AG10803 (cell line): ENCODE results near the gene RTF2.
"Not testable (repeated sequence)": the region's sequence is repeated elsewhere in the genome, so short reads cannot be mapped to it uniquely, and the experiment has no call there.

ENCODE experiments used
- DNase-seq: peaks from one replicate; pipeline ENCODE4 v3.0.0; 2010; ENCODE audit warnings: low read depth
- H3K4me3 ChIP-seq: 2 replicates; pipeline ENCODE4 v1.5.1; 2011; ENCODE audit warnings: mild to moderate bottlenecking, low read length, control low read depth
- CTCF ChIP-seq: conservative IDR thresholded peaks from 2 replicates; pipeline ENCODE4 v1.5.1; 2011; ENCODE audit warnings: mild to moderate bottlenecking, low read length, control low read depth, inconsistent platforms

RTF2 gene

DNA sequence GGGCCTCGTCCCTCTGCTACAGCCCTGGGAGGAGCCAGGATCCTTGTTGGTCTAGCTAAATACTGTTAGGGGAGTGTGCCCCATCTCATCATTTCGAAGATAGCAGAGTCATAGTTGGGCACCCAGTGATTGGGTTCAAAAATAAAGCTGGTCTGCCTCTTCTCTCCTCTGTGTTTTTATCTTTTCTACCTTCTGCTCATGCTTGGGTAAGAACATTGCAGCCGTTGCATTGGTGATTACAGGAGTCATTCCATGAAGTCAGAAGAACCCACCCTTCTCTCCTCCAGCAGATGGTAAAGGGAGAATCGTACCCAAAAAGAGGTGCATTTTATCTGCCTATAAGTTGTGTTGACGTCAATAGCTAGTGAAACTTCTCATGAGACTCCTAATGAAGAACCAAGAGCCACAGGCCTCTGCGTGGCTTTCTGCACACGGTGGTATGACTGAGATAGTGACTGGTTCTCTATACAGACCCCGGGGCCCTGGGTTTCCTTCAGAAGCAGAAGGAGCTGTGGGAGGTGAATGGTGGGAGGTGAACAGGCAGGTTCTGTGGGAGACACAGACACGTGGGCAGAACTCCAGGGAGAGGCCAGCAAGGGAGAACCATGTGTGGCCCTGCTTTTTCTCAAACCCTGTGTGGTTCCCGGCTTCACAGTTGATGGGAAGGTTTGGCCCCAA lies 50.4 kb downstream of the RTF2 start:
- no peak for DNase-seq
- no peak for TF ChIP-seq CTCF
- no peak overlapping the region for H3K4me3 ChIP-seq

- TF ChIP-seq CTCF: no peak
- no peak overlapping the region for H3K4me3 ChIP-seq
- DNase-seq: no peak
Measured at GRCh38 chr20:56519551-56519950, 51.1 kb downstream of the RTF2 start.

- TF ChIP-seq CTCF: no peak
- DNase-seq: no peak
- no peak overlapping the region for H3K4me3 ChIP-seq
Measured at GRCh38 chr20:56520180-56520579, 51.8 kb downstream of the RTF2 start.

GRCh38 chr20:56520746-56521354 lies 52.4 kb downstream of the RTF2 start:
- not testable (repeated sequence) for H3K4me3 ChIP-seq, DNase-seq

DNA sequence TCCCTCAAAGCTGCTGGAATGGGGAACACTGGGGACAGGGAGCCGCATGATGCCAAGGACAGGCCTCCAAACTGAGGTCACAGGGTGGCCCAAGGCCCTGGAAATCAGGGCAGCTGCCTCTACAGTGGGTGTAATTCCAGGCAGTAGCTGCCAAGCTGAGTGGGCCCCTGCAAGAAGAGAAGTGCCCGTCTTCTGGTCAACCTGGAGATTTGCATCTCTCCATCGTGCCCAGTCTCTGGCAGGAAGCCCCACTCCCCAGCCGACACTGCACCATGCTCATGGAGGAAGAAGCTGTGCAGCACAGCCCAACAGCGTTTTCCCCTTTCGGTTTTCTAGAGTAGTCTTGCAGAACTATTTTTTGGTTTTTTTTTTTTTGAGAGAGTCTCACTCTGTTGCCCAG lies 53.9 kb downstream of the RTF2 start:
- no peak for DNase-seq
- no peak overlapping the region for H3K4me3 ChIP-seq
- no peak for TF ChIP-seq CTCF

DNA sequence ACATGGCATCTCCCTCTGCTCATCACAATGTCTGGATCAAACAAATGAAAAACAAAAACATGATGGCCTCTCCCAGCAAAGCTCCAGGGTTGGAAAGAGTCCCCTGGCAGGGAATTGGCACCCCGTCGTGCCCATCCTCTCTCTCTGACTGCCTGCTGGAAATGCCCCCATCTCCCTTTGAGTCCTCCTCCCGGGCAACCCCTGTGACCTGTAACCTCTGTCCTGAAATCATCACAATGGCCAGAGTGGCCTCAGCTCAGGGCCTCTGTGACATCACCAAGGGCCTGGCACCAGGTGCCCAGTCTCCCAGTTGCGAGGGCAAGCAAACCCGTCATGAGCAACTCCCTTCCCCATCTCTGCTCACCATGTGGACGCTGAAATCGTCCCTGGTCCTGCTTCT lies 56.0 kb downstream of the RTF2 start, which contains the start of gene FAM209A:
Gene FAM209A (plus strand): TSS at position 301 of the 400 bp plus-strand sequence. CDS start 65 bp downstream, at position 366.
- not testable (repeated sequence) for DNase-seq, H3K4me3 ChIP-seq

- no peak for DNase-seq
- no peak overlapping the region for H3K4me3 ChIP-seq
- TF ChIP-seq CTCF: no peak
Measured at GRCh38 chr20:56527521-56527920, 59.1 kb downstream of the RTF2 start.

DNA sequence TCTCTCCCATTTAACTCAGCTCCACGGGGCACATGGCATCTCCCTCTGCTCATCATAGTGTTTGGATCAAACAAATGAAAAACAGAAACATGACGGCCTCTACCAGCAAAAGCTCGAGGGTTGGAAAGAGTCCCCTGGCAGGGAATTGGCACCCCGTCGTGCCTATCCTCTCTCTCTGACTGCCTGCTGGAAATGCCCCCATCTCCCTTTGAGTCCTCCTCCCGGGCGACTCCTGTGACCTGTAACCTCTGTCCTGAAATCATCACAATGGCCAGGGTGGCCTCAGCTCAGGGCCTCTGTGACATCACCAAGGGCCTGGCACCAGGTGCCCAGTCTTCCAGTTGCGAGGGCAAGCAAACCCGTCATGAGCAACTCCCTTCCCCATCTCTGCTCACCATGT lies 64.5 kb downstream of the RTF2 start, which contains the start of gene FAM209B:
Gene FAM209B (plus strand): TSS at position 301 of the 400 bp plus-strand sequence. CDS start 96 bp downstream, at position 397.
- not testable (repeated sequence) for H3K4me3 ChIP-seq, DNase-seq

GRCh38 chr20:56537997-56538396 lies 69.6 kb downstream of the RTF2 start:
- H3K4me3 ChIP-seq: no peak overlapping the region
- TF ChIP-seq CTCF: no peak
- DNase-seq: no peak
